GM12864 (cell line): ENCODE results near the gene TRIM39.

Experiments
- DNase-seq: peaks from one replicate; pipeline ENCODE4 v3.0.0-alpha.2; 2011; ENCODE audit warnings: low read depth
- H3K4me3 ChIP-seq: 2 replicates; pipeline ENCODE4 v1.5.1; 2011; ENCODE audit warnings: mild to moderate bottlenecking, low read depth, low read length, control low read depth
- TF ChIP-seq, protein P1 (sequence below): IDR thresholded peaks from 2 replicates; pipeline ENCODE4 v1.5.1; 2011; ENCODE audit warnings: low read depth, mild to moderate bottlenecking, moderate library complexity, low read length, control low read depth, inconsistent platforms; ENCODE audit errors: missing control alignments

Gene TRIM39

GRCh38 chr6:30327232-30327746 lies 562 bp downstream of the TRIM39 start:
- H3K4me3 ChIP-seq, result peak overlapping the region; percentile 74
- DNase-seq, result no peak
- TF ChIP-seq, protein P1, sequence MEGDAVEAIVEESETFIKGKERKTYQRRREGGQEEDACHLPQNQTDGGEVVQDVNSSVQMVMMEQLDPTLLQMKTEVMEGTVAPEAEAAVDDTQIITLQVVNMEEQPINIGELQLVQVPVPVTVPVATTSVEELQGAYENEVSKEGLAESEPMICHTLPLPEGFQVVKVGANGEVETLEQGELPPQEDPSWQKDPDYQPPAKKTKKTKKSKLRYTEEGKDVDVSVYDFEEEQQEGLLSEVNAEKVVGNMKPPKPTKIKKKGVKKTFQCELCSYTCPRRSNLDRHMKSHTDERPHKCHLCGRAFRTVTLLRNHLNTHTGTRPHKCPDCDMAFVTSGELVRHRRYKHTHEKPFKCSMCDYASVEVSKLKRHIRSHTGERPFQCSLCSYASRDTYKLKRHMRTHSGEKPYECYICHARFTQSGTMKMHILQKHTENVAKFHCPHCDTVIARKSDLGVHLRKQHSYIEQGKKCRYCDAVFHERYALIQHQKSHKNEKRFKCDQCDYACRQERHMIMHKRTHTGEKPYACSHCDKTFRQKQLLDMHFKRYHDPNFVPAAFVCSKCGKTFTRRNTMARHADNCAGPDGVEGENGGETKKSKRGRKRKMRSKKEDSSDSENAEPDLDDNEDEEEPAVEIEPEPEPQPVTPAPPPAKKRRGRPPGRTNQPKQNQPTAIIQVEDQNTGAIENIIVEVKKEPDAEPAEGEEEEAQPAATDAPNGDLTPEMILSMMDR, result no peak

GRCh38 chr6:30328397-30328796 lies 1.7 kb downstream of the TRIM39 start:
- H3K4me3 ChIP-seq, result no peak overlapping the region
- no peak for DNase-seq
- TF ChIP-seq, protein P1, result no peak

- TF ChIP-seq, protein P1, result no peak
- DNase-seq, result no peak
- H3K4me3 ChIP-seq, result no peak overlapping the region
These were observed 2.6 kb downstream of the TRIM39 start for GRCh38 chr6:30329331-30329730.

DNA sequence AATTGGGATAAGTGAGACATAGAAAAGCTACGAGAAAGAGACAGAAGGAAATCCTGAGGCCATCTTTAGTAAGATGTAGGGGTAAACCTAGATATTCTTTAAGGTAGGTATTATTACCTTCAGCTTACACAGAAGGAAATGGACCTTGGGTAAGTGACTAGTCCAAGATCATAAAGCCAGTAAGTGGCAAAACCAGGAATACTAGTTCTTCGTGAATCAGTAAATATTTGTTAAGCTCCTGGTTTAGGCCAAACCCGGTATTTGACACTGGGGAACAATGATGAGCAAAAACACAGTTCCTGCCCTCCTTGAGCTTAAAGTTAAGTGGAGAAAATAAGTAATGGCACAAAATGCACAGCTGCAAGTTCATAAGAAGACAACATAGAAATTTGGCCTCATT lies 5.3 kb downstream of the TRIM39 start:
- TF ChIP-seq, protein P1, result no peak
- H3K4me3 ChIP-seq, result no peak overlapping the region
- DNase-seq, result no peak

GRCh38 chr6:30334075-30334783 lies 7.5 kb downstream of the TRIM39 start:
- H3K4me3 ChIP-seq, result no peak overlapping the region
- TF ChIP-seq, protein P1, result no peak
- DNase-seq, result no peak

GRCh38 chr6:30340589-30341054 lies 13.9 kb downstream of the TRIM39 start:
- no peak overlapping the region for H3K4me3 ChIP-seq
- TF ChIP-seq, protein P1, result no peak
- DNase-seq, result no peak

DNA sequence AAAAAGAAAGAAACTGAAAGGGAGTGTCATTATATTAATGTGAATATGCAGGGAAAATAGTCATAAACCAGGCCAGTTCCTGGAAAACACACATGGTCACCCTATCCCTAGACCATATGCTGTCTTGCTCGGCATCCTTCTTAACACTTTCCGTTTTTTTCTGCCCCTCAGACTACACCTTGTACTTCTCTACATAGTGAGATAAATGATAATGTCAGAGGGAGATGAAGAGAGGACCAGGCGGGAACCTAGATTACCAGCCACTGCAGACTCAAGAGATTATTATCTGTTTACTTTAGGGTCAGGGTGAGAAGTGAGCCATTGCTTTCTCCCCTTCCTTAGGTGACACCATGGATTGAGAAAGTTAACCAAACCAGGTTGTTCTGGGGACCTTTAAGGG lies 14.5 kb downstream of the TRIM39 start:
- TF ChIP-seq, protein P1, result no peak
- DNase-seq, result no peak
- H3K4me3 ChIP-seq, result no peak overlapping the region
